Activated naive CD4-positive, alpha-beta T cell treated with anti-CD3 and anti-CD28 coated beads, Interleukin-2, amount 10 ng/mL, durations not matched to agents 7 days and 5 days (primary cell): Measurements from ENCODE around the gene SLC12A6.
"Not testable (repeated sequence)": the region's sequence is repeated elsewhere in the genome, so short reads cannot be mapped to it uniquely, and the experiment has no call there.

ENCODE experiments used
- CTCF ChIA-PET: fragments of 350-600 bp; sonication (Branson Sonifier 250); formaldehyde crosslinking; loops from one replicate; lab custom pipeline; 2021; ENCODE audit warnings: antibody characterized with exemption; lab: Charles Lee
- DNase-seq: peaks from one replicate; pipeline ENCODE4 v3.0.0-alpha.2; 2020
- H3K27ac Mint-ChIP-seq: one replicate; pipeline ENCODE4 v1.8.0; 2021; ENCODE audit warnings: mild to moderate bottlenecking, moderate library complexity, mixed read lengths
- H3K27me3 Mint-ChIP-seq: one replicate; pipeline ENCODE4 v1.8.0; 2021; ENCODE audit warnings: mild to moderate bottlenecking, mixed read lengths
- H3K36me3 Mint-ChIP-seq: one replicate; pipeline ENCODE4 v1.8.0; 2021; ENCODE audit warnings: mixed read lengths
- H3K4me1 Mint-ChIP-seq: one replicate; pipeline ENCODE4 v1.8.0; 2021; ENCODE audit warnings: mixed read lengths
- H3K4me3 Mint-ChIP-seq: one replicate; pipeline ENCODE4 v1.8.0; 2021; ENCODE audit warnings: mild to moderate bottlenecking, moderate library complexity, mixed read lengths
- H3K9me3 Mint-ChIP-seq: one replicate; pipeline ENCODE4 v1.8.0; 2021; ENCODE audit warnings: mixed read lengths

SLC12A6 gene

DNA sequence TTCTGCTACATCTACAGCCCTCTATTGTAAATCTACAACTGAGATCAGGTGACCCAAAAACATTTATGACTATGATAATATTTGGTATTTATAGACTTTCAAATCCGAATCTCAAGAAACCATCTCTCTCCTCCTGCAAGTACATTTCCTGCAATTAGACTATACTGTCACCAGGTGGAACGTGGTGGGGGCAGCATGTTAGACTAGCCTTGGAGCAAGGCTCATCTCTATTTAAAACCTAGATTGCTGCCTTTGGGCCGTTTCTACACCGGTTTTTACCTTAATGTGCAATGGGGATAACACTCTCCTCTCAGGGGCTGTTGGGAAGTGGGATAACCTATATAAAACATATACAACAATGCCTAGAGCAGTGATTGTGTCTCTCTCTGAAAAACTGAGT lies 123.9 kb downstream of the SLC12A6 start:
- Mint-ChIP-seq H3K27me3 (peaks cover 8% of the 10 kb centered on the region), H3K4me1 (peaks cover 5% of the 10 kb centered on the region), H3K4me3 (no peak overlapping the region), H3K27ac (no peak overlapping the region), H3K36me3 (no peaks in the 10 kb centered on the region), H3K9me3 (no peaks in the 10 kb centered on the region)
- no peak for DNase-seq
- CTCF ChIA-PET, result interaction anchor here (0.7 kb wide), 1 partner anchor 11 kb away, joined by 3 read pairs; no protein-coding TSS in a partner anchor

DNA sequence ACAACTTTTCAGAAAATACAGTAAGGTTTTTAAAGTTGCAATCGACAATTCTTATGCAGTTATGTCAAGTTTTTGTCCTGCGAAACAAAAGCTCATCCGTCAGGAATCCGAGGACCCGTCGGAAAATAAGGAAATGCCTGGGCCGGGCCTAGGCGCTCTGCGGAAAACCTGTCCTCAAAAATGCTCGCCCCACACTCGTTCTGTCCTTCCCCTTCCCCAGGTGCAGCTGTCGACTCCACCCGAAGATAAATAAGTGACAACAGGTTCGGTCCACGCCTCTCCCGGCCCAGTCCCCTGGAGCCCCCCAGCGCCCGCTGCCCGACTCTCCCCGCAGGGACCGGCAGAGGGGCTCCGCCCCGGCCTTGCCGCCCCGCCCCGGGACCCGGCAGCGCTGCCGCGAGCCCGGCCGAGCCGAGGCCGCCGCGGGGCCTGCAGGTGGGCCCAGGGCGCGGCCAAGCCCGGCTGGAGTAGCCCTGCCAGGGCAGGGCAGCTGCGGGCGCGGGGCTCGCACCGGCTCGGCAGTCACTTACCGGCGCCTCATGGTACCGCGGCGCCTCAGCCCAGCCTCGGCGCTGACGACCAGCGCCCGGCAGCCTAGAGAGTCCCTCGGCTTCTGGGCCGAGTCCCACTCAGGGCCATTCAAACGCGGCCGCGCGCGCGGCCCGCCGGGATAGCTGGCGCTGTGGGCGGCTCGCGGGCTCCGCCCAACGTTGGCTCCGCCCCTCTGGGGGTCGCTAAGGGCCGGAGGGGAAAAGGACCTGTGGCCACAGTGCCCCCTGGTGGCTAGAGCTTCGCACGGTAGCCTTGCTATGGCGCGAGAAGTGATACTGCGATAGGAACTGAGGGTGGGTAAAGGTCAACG lies 127.9 kb downstream of the SLC12A6 start, which contains the start of gene KATNBL1:
Gene KATNBL1, minus strand, starts transcription at position 676 of the 862 bp plus-strand sequence. CDS start 46,420 bp downstream, outside the sequence.
- peak within 1 kb of the TSS; percentile 92 for H3K4me3 Mint-ChIP-seq
- peaks cover 6% of the 10 kb centered on the region for H3K36me3 Mint-ChIP-seq
- no peaks in the 10 kb centered on the region for H3K9me3 Mint-ChIP-seq
- peak; percentile 98 for DNase-seq
- peak within 1 kb of the TSS; percentile 92 for H3K27ac Mint-ChIP-seq
- CTCF ChIA-PET, result interaction anchor here (0.6 to 3.4 kb wide), 20 partner anchors 10 to 429 kb away, joined by 3 to 24 read pairs (median 5); partner anchors contain the start of genes EMC4, EMC7, LPCAT4 and NUTM1
- peaks cover 8% of the 10 kb centered on the region for H3K27me3 Mint-ChIP-seq
- H3K4me1 Mint-ChIP-seq, result peaks cover 17% of the 10 kb centered on the region

DNA sequence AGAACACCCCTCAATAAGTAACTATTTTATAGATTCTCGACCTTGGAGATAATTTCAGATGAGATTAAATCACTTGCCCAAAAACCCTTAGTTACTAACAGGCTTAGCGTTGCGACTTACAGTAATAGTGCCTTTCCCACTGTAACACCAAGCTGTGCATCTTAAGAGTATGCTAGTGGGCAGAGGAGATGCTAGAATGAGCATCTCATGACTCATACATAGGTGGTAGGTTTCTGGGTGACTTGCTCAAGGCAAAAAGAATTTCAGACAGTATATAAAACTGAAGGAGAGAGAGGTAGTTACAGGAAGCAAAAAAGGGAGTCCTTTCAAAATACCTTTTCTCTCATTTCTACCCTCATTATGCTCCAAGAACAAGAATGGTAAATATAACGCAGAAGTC lies 131.6 kb downstream of the SLC12A6 start:
- Mint-ChIP-seq H3K4me3 (no peak overlapping the region), H3K36me3 (peaks cover 16% of the 10 kb centered on the region), H3K4me1 (peaks cover 17% of the 10 kb centered on the region), H3K9me3 (no peaks in the 10 kb centered on the region), H3K27ac (no peak overlapping the region), H3K27me3 (no peaks in the 10 kb centered on the region)
- DNase-seq, result no peak
- CTCF ChIA-PET, result interaction anchor here (0.6 kb wide), 1 partner anchor 123 kb away, joined by 4 read pairs; no protein-coding TSS in a partner anchor

DNA sequence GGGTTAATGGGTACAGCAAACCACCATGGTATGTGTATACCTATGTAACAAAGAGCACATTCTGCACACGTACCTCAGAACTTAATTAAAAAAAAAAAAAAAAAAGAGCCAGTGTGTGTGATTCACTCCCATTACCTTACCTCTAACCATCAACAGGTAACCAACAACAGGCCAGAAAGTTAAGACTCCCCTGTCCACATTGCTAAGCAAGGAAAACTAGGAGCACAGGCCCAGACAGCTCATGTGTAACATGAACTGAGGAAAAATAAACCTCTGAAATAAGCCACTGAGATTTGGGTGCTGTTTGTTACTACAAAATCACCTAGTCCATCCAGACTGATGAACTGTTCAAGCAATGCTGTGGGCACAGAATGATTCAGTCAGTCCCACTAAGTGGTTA lies 133.6 kb downstream of the SLC12A6 start:
- no peak overlapping the region for H3K4me3 Mint-ChIP-seq
- no peaks in the 10 kb centered on the region for H3K9me3 Mint-ChIP-seq
- no peak for DNase-seq
- peaks cover 30% of the 10 kb centered on the region for H3K36me3 Mint-ChIP-seq
- H3K4me1 Mint-ChIP-seq, result peaks cover 14% of the 10 kb centered on the region
- CTCF ChIA-PET, result no interaction called here
- H3K27ac Mint-ChIP-seq, result no peak overlapping the region
- H3K27me3 Mint-ChIP-seq, result no peaks in the 10 kb centered on the region

DNA sequence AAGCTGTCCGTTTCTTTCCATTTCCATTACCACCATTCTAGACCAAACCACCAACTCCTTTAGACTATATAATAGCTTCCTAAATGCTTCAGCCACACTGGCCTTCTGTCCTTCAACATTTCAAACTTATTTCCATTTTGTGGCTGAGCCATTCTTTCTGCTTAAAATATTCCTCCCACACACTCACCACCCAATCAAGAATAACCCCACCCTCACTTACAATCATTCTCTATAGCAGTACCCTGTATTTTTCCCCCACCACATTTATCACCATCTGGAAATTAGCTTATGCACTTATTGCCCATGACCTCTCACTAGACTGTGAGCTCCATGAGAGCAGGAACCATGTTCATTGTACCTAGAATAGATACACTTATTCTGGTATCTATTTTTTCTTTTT lies 134.3 kb downstream of the SLC12A6 start:
- CTCF ChIA-PET, result interaction anchor here (0.6 kb wide), 1 partner anchor 21 kb away, joined by 3 read pairs; no protein-coding TSS in a partner anchor
- Mint-ChIP-seq H3K27me3 (no peaks in the 10 kb centered on the region), H3K4me3 (no peak overlapping the region), H3K9me3 (no peaks in the 10 kb centered on the region), H3K27ac (no peak overlapping the region), H3K4me1 (peaks cover 9% of the 10 kb centered on the region), H3K36me3 (peaks cover 34% of the 10 kb centered on the region)
- DNase-seq, result no peak

DNA sequence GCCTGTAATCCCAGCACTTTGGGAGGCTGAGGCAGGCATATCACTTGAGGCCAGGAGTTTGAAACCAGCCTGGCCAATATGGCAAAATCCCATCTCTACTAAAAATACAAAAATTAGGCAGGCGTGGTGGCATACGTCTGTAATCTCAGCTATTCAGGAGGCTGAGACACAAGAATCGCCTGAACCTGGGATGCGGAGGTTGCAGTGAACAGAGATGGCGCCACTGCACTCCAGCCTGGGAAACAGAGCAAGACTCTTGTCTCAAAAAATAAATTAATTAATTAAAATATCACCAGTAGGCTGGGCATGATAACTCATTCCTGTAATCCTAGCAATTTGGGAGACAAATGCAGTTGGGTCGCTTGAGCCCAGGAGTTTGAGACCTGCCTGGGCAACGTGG lies 144.3 kb downstream of the SLC12A6 start:
- H3K27ac Mint-ChIP-seq, H3K9me3 Mint-ChIP-seq, CTCF ChIA-PET: not testable (repeated sequence)

DNA sequence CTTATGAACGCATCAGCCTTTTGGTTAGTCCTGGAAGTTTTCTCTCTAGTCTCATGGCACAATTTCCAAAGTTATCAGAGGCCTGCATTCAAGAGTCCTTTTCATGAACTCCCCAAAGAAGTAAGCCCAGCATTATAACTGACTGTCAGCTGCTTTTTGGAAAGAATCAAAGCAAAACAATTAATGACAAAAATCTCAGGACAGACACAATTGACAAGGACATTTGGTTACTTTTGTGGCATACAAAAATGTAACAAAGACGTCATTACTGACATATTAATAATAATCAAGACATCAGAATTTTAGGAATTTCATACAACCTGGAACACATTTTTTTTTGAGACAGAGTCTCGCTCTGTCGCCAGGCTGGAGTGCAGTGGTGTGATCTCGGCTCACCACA lies 148.9 kb downstream of the SLC12A6 start:
- H3K4me3 Mint-ChIP-seq, result no peak overlapping the region
- CTCF ChIA-PET, result interaction anchor here (0.7 kb wide), 1 partner anchor 103 kb away, joined by 4 read pairs; no protein-coding TSS in a partner anchor
- H3K27ac Mint-ChIP-seq, result no peak overlapping the region
- H3K4me1 Mint-ChIP-seq, result no peaks in the 10 kb centered on the region
- H3K36me3 Mint-ChIP-seq, result peaks cover 18% of the 10 kb centered on the region
- no peak for DNase-seq
- H3K9me3 Mint-ChIP-seq, result no peaks in the 10 kb centered on the region
- H3K27me3 Mint-ChIP-seq, result no peaks in the 10 kb centered on the region

More for the DNA sequence above, 144.3 kb downstream of the SLC12A6 start:
- not testable (repeated sequence) for H3K4me1 Mint-ChIP-seq, H3K36me3 Mint-ChIP-seq, H3K4me3 Mint-ChIP-seq, H3K27me3 Mint-ChIP-seq, DNase-seq

DNA sequence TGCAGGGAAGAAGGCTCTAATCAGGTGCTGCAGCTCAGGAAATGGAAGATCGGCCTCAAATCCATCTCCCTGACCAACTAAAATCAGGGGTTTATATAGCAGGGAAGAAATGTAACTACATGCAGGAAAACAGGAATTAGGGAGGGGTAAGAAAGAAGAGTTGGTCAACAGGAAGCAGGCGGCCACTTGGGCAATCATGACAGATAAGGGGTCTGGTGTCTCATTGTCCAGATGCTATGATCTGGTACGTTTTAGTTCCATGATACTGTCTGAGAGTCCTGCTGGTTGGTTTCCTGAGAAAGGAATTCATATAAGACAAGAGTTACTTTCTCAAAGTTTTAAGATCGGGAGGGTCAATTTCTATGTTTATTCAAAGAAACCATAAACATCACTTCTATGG lies 151.9 kb downstream of the SLC12A6 start:
- Mint-ChIP-seq H3K4me3 (no peak overlapping the region), H3K4me1 (no peaks in the 10 kb centered on the region), H3K27me3 (no peaks in the 10 kb centered on the region), H3K9me3 (no peaks in the 10 kb centered on the region), H3K36me3 (peaks cover 22% of the 10 kb centered on the region), H3K27ac (peak overlapping the region; percentile 11)
- CTCF ChIA-PET, result no interaction called here
- DNase-seq, result no peak

DNA sequence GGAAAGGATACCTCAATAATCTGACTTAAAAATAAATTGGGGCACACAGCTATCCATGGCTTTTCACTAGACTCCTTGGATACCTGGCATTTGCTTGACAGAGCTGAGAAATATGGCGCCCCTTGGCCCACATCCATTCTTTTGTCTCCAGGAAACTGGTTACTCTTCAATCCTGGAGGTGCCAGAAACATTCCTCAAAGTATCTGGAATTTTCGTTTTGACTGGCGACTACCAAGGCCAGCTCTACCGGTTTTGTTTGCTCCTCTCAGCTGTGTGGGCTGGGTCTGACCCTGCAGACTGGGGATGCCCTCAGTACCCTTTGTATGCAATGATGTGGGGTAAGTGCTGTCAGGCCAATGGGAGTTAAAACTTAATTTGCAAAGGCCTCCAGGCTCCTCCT lies 154.6 kb downstream of the SLC12A6 start:
- Mint-ChIP-seq H3K27me3 (no peaks in the 10 kb centered on the region), H3K4me1 (no peaks in the 10 kb centered on the region), H3K4me3 (no peak overlapping the region), H3K36me3 (peaks cover 19% of the 10 kb centered on the region), H3K27ac (no peak overlapping the region), H3K9me3 (no peaks in the 10 kb centered on the region)
- CTCF ChIA-PET, result no interaction called here
- no peak for DNase-seq
